H1 (cell line): ENCODE measurements around the gene SUPT20HL1. TPM values are rescaled to one million over a fixed set of nuclear protein-coding genes. Genes with fewer than 3 reads are reported as not detected.

Source experiments
- CTCF ChIA-PET: fragments of 300-600 bp; sonication (Branson Sonifier 250); formaldehyde crosslinking; loops from one replicate; lab custom pipeline; 2021; ENCODE audit not compliant: partially characterized antibody; lab: Charles Lee
- POLR2A ChIA-PET: fragments of 300-600 bp; sonication (Branson Sonifier 250); formaldehyde crosslinking; loops from one replicate; lab custom pipeline; 2021; ENCODE audit warnings: inconsistent platforms; ENCODE audit not compliant: partially characterized antibody; lab: Charles Lee
- DNase-seq, 2 experiments: peaks; one replicate each; pipeline versions ENCODE4 v3.0.0 to v3.0.0-alpha.2; 2010 to 2022; ENCODE audit warnings: low spot score in 2 of 2, low read depth in 1 of 2, mixed read lengths in 1 of 2
- FAIRE-seq: peaks from 2 replicates; lab custom pipeline; 2011; peaks lifted over from hg19 to GRCh38; lab: Jason Lieb, UNC
- H2AFZ ChIP-seq: 2 replicates; pipeline ENCODE4 v1.8.1; 2012; ENCODE audit warnings: low read length, inconsistent platforms
- H2AK5ac ChIP-seq: 2 replicates; pipeline ENCODE4 v1.6.1; 2013; ENCODE audit warnings: low read depth, low read length
- H2BK120ac ChIP-seq: replicated peaks from 2 replicates; pipeline ENCODE3; 2013; ENCODE audit warnings: low read depth, low read length, inconsistent platforms
- H2BK12ac ChIP-seq: 2 replicates; pipeline ENCODE4 v1.6.1; 2013; ENCODE audit warnings: low read depth, low read length
- H2BK15ac ChIP-seq: 2 replicates; pipeline ENCODE4 v1.6.1; 2013; ENCODE audit warnings: low read length
- H2BK20ac ChIP-seq: 2 replicates; pipeline ENCODE4 v1.6.1; 2013; ENCODE audit warnings: low read length
- H2BK5ac ChIP-seq: 2 replicates; pipeline ENCODE4 v1.6.1; 2013; ENCODE audit warnings: low read depth, low read length
- H3K14ac ChIP-seq: 2 replicates; pipeline ENCODE4 v1.6.1; 2013; ENCODE audit warnings: inconsistent platforms; ENCODE audit not compliant: insufficient read length
- H3K18ac ChIP-seq: 2 replicates; pipeline ENCODE4 v1.6.1; 2013; ENCODE audit warnings: low read length; ENCODE audit errors: extremely low read depth
- H3K23ac ChIP-seq: 2 replicates; pipeline ENCODE4 v1.6.1; 2013; ENCODE audit warnings: inconsistent platforms; ENCODE audit not compliant: insufficient read length
- H3K23me2 ChIP-seq: 2 replicates; pipeline ENCODE4 v1.6.1; 2013; ENCODE audit warnings: low read depth, low read length
- H3K27ac ChIP-seq: 2 replicates; pipeline ENCODE4 v1.6.1; 2011; ENCODE audit warnings: low read depth, low read length, inconsistent platforms
- H3K27me3 ChIP-seq, 4 experiments: replicated peaks in 1 of 4; 1 replicate in 1 of 4; 2 replicates in 3 of 4; pipeline versions ENCODE4 v1.6.1 to v1.8.1; 2011 to 2013; ENCODE audit warnings: low read length in 3 of 4, mild to moderate bottlenecking in 3 of 4, inconsistent platforms in 2 of 4, mixed read lengths in 2 of 4, moderate library complexity in 1 of 4; ENCODE audit not compliant: control insufficient read depth in 3 of 4, insufficient read depth in 3 of 4; ENCODE audit errors: extremely low read depth in 1 of 4
- H3K36me3 ChIP-seq, 4 experiments: 2 replicates each; pipeline versions ENCODE4 v1.6.1 to v1.8.1; 2011 to 2013; ENCODE audit warnings: mild to moderate bottlenecking in 4 of 4, low read length in 3 of 4, moderate library complexity in 2 of 4, control low read depth in 1 of 4, inconsistent platforms in 1 of 4; ENCODE audit not compliant: insufficient read depth in 4 of 4, control insufficient read depth in 2 of 4
- H3K4ac ChIP-seq: replicated peaks from 2 replicates; pipeline ENCODE3; 2013; ENCODE audit warnings: low read length, low read depth, mixed read lengths, inconsistent platforms; ENCODE audit not compliant: insufficient read length
- H3K4me1 ChIP-seq, 4 experiments: replicated peaks in 1 of 4; 1 replicate in 1 of 4; 2 replicates in 3 of 4; pipeline versions ENCODE4 v1.6.1 to v1.8.1; 2011 to 2013; ENCODE audit warnings: low read length in 3 of 4, inconsistent platforms in 2 of 4, mixed read lengths in 1 of 4; ENCODE audit not compliant: insufficient read depth in 4 of 4, control insufficient read depth in 3 of 4
- H3K4me2 ChIP-seq, 2 experiments: 2 replicates each; pipeline versions ENCODE4 v1.6.1 to v1.8.1; 2011 to 2013; ENCODE audit warnings: low read depth in 2 of 2, low read length in 2 of 2, control low read depth in 1 of 2, inconsistent platforms in 1 of 2, mild to moderate bottlenecking in 1 of 2; ENCODE audit not compliant: insufficient read depth in 1 of 2
- H3K4me3 ChIP-seq, 4 experiments: fragments of 200-600, 300-600 bp in 1 of 4; sonication (generic), shearing (Covaris generic), sonication (Bioruptor Twin) in 1 of 4; 2 replicates each; pipeline versions ENCODE4 v1.5.1 to v1.8.1; 2011 to 2016; ENCODE audit warnings: low read length in 4 of 4, low read depth in 3 of 4, control low read depth in 2 of 4, inconsistent platforms in 2 of 4, mild to moderate bottlenecking in 2 of 4, mixed read lengths in 1 of 4, moderate library complexity in 1 of 4; ENCODE audit not compliant: insufficient read depth in 2 of 4; ENCODE audit errors: extremely low read depth in 1 of 4
- H3K56ac ChIP-seq: replicated peaks from 2 replicates; pipeline ENCODE3; 2013; ENCODE audit warnings: low read depth, mild to moderate bottlenecking, mixed read lengths, low read length, inconsistent platforms; ENCODE audit not compliant: insufficient read length
- H3K79me1 ChIP-seq: 2 replicates; pipeline ENCODE4 v1.6.1; 2013; ENCODE audit warnings: low read depth, low read length, control low read depth
- H3K79me2 ChIP-seq, 2 experiments: 2 replicates each; pipeline versions ENCODE4 v1.6.1 to v1.8.1; 2012 to 2013; ENCODE audit warnings: low read length in 2 of 2, mild to moderate bottlenecking in 2 of 2, inconsistent platforms in 1 of 2; ENCODE audit not compliant: insufficient read depth in 2 of 2, control insufficient read depth in 1 of 2
- H3K9ac ChIP-seq, 4 experiments: replicated peaks in 1 of 4; 1 replicate in 1 of 4; 2 replicates in 3 of 4; pipeline versions ENCODE4 v1.6.1 to v1.8.1; 2011 to 2013; ENCODE audit warnings: low read depth in 3 of 4, low read length in 3 of 4, control low read depth in 2 of 4, mild to moderate bottlenecking in 2 of 4, moderate library complexity in 2 of 4, inconsistent platforms in 1 of 4; ENCODE audit errors: extremely low read depth in 1 of 4
- H3K9me3 ChIP-seq, 2 experiments: 2 replicates each; pipeline versions ENCODE4 v1.6.1 to v1.8.1; 2012 to 2013; ENCODE audit warnings: mild to moderate bottlenecking in 2 of 2, moderate library complexity in 2 of 2, control low read depth in 1 of 2, inconsistent platforms in 1 of 2, low read depth in 1 of 2, low read length in 1 of 2, mixed read lengths in 1 of 2; ENCODE audit not compliant: insufficient read depth in 2 of 2
- H4K20me1 ChIP-seq, 2 experiments: replicated peaks in 1 of 2; 2 replicates each; pipeline versions ENCODE3 to v1.8.1; 2011 to 2013; ENCODE audit warnings: inconsistent platforms in 2 of 2, low read length in 2 of 2, mild to moderate bottlenecking in 1 of 2; ENCODE audit not compliant: insufficient read depth in 2 of 2, control insufficient read depth in 1 of 2
- H4K5ac ChIP-seq: 2 replicates; pipeline ENCODE4 v1.6.1; 2013; ENCODE audit warnings: low read length, low read depth, mixed read lengths, inconsistent platforms; ENCODE audit not compliant: insufficient read length
- H4K8ac ChIP-seq: 2 replicates; pipeline ENCODE4 v1.8.0; 2013; ENCODE audit warnings: mild to moderate bottlenecking, moderate library complexity, low read length, inconsistent platforms; ENCODE audit not compliant: insufficient read depth; ENCODE audit errors: extremely low read depth
- H4K91ac ChIP-seq: replicated peaks from 2 replicates; pipeline ENCODE3; 2013; ENCODE audit warnings: low read length, mixed read lengths, inconsistent platforms; ENCODE audit not compliant: insufficient read length
- TCF12 ChIP-seq: IDR thresholded peaks from 2 replicates; pipeline ENCODE4 v1.6.1; 2011; ENCODE audit warnings: low read depth, mild to moderate bottlenecking, low read length
- whole genome bisulfite sequencing, 2 experiments: shearing (Covaris generic) in 1 of 2; methylation state at CpG; one replicate each; pipeline versions ENCODE4 v1.1.6 to v1.1.7; 2013 to 2015; ENCODE audit warnings: low lambda C conversion rate in 2 of 2, mixed read lengths in 2 of 2, inconsistent platforms in 1 of 2, low coverage in 1 of 2, missing lambda C conversion rate in 1 of 2; ENCODE audit not compliant: insufficient replicate concordance in 2 of 2, insufficient coverage in 1 of 2, insufficient read length in 1 of 2; ENCODE audit errors: extremely low coverage in 1 of 2, missing lambda C conversion rate in 1 of 2; 5-methylcytosine and 5-hydroxymethylcytosine counted together
- polyA plus RNA-seq, 7 experiments: library from polyadenylated mRNA; depleted of rRNA in 3 of 7; stranded (reverse) in 5 of 7; unstranded in 2 of 7; fragments of >200 nt in 5 of 7; fragments of 200-250 nt in 2 of 7; gene quantifications; 1 replicate in 5 of 7; 2 replicates in 1 of 7; 4 replicates in 1 of 7; pipeline versions ENCODE4 v1.2.1 to v1.2.3, GENCODE V29; 2011 to 2013; ENCODE audit warnings: missing spikeins in 2 of 7, mixed read lengths in 2 of 7
- total RNA-seq: library from RNA; stranded (reverse); fragmentation: NEBNext Ultra II Directional; extraction: Animal tissue kit (Norgen Biotek cat#: 25700); gene quantifications from 2 replicates; pipeline ENCODE4 v1.2.1, GENCODE V29; 2021

Gene SUPT20HL1
- total and polyA plus RNA-seq, 2 of the 8 experiments (the other 6 are each of a cell fraction or from before 2014, with no cell fraction given): not detected

GRCh38 chrX:24369816-24370215, 9.4 kb downstream of the SUPT20HL1 start:
- Histone ChIP-seq H3K27me3 (peaks cover 0 to 7% (median 4%) of the 10 kb centered on the region in 4 experiments; a peak in 3 of 7 replicates), H3K9ac (no peak overlapping the region), H3K9me3 (no peaks in the 10 kb centered on the region), H3K18ac (no peak overlapping the region), H2BK12ac (no peak overlapping the region), H3K4me1 (peaks cover 3 to 18% (median 9%) of the 10 kb centered on the region in 4 experiments; a peak in 6 of 7 replicates), H3K4ac (no peak overlapping the region), H3K23ac (no peak overlapping the region), H2BK5ac (no peak overlapping the region; the same call in 1 of the 2 replicates), H3K79me2 (no peaks in the 10 kb centered on the region), H2AFZ (no peak overlapping the region), H3K14ac (no peak overlapping the region), H4K5ac (peak overlapping the region; percentile 84), H3K79me1 (no peaks in the 10 kb centered on the region), H3K27ac (no peak overlapping the region; the same call in 1 of the 2 replicates), H2BK120ac (no peak overlapping the region), H3K23me2 (peaks cover 5% of the 10 kb centered on the region; the same call in 1 of the 2 replicates), H3K36me3 (no peaks in the 10 kb centered on the region), H2BK15ac (no peak overlapping the region), H2AK5ac (no peak overlapping the region), H4K8ac (no peak overlapping the region), H4K91ac (no peak overlapping the region), H2BK20ac (no peak overlapping the region), H3K4me3 (peak overlapping the region in 1 of 4 experiments; percentile 40; a peak in 1 of 8 replicates), H3K56ac (no peak overlapping the region), H4K20me1 (no peaks in the 10 kb centered on the region), H3K4me2 (peak overlapping the region; percentile 50 to 92)
- WGBS, 2 experiments: 0% methylated on average over 1 of the region's 1 CpG; no CpG with 5 or more reads in 1 of the 2 experiments
- FAIRE-seq (peak; percentile 88), DNase-seq (no peak)
- POLR2A ChIA-PET: interaction anchor here (0.8 to 1.5 kb wide), 3 partner anchors 8 to 124 kb away, joined by 3 read pairs; no protein-coding TSS in a partner anchor
- CTCF ChIA-PET: interaction anchor here (0.5 to 4.8 kb wide), 11 partner anchors 14 to 468 kb away, joined by 3 to 47 read pairs (median 4); no protein-coding TSS in a partner anchor
- peak; percentile 46; the same call in 1 of the 2 replicates for TF ChIP-seq TCF12
